GM13976 (cell line): ENCODE measurements around the gene MYORG.
A peak's percentile ranks its signal among the peaks of the same experiment; 100 is the strongest.

Experiments
- DNase-seq: peaks from one replicate; pipeline ENCODE4 v3.0.0; 2012; ENCODE audit warnings: low spot score
- CTCF ChIP-seq: IDR thresholded peaks from 2 replicates; pipeline ENCODE4 v1.5.1; 2012; ENCODE audit warnings: borderline replicate concordance, mild to moderate bottlenecking; ENCODE audit not compliant: insufficient read depth; ENCODE audit errors: extremely low read depth, missing control alignments, control extremely low read depth
- in situ Hi-C: fragments of 300-500 bp; cut with MboI; formaldehyde crosslinking; loops from one replicate; pipeline ENCODE4 v1.12.0; 2022; ENCODE audit warnings: low sequenced_read_pairs, mixed read lengths, inconsistent platforms; ENCODE audit not compliant: unreplicated experiment

MYORG gene

GRCh38 chr9:34408173-34408572, 31.5 kb upstream of the MYORG start:
- TF ChIP-seq CTCF: no peak
- DNase-seq: no peak
- in situ Hi-C loops: loop anchor here (10.0 kb wide), 1 partner anchor 197 kb away; no protein-coding TSS in a partner anchor

- in situ Hi-C loops: loop anchor here (10.0 kb wide), 1 partner anchor 199 kb away; no protein-coding TSS in a partner anchor
- no peak for TF ChIP-seq CTCF
- DNase-seq: no peak
These were observed 29.5 kb upstream of the MYORG start for GRCh38 chr9:34406219-34406618.

GRCh38 chr9:34405719-34406118, 29.0 kb upstream of the MYORG start:
- in situ Hi-C loops: loop anchor here (10.0 kb wide), 1 partner anchor 199 kb away; no protein-coding TSS in a partner anchor
- TF ChIP-seq CTCF: no peak
- no peak for DNase-seq

- peak; percentile 59 for DNase-seq
- TF ChIP-seq CTCF: peak; percentile 94
- in situ Hi-C loops: loop anchor here (10.0 kb wide), 1 partner anchor 201 kb away; no protein-coding TSS in a partner anchor
These were observed 27.1 kb upstream of the MYORG start for GRCh38 chr9:34403554-34404380.

- no peak for DNase-seq
- no peak for TF ChIP-seq CTCF
- in situ Hi-C loops: loop anchor here (10.0 kb wide), 1 partner anchor 204 kb away; no protein-coding TSS in a partner anchor
These were observed 24.2 kb upstream of the MYORG start for GRCh38 chr9:34400686-34401602.

GRCh38 chr9:34400275-34400674, 23.6 kb upstream of the MYORG start:
- no peak for TF ChIP-seq CTCF
- DNase-seq: no peak
- in situ Hi-C loops: loop anchor here (10.0 kb wide), 1 partner anchor 205 kb away; no protein-coding TSS in a partner anchor
